HG02973 (cell line): ENCODE measurements around the gene DCBLD2.
"Not testable (repeated sequence)": the region's sequence is repeated elsewhere in the genome, so short reads cannot be mapped to it uniquely, and the experiment has no call there.

ENCODE experiments used
- ATAC-seq: cut with Tn5 transposase; IDR thresholded peaks from one replicate; pipeline ENCODE4 v1.9.1; 2021; ENCODE audit warnings: moderate library complexity; ENCODE audit not compliant: unreplicated experiment

Gene DCBLD2

GRCh38 chr3:98893740-98894139, 7.8 kb downstream of the DCBLD2 start:
- ATAC-seq: no peak

DNA sequence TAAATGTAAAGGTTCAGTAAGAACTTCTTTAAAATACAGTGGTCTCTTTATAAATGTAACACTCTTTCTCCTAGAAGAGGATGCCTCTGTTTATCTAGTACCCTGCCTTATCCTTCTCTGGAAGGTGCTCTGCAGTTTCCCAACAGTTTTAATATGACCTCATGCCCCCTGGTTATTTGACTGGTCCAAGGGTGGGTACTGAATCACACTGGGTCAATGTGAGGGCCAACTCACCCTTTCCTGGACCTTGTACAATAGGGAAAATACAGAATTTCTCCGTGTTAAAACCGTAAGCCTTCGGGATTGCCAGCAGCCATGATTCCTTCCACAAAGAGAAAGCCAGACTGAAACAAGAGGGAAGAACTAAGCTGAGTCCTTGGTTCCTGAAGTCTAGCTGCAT, 9.2 kb downstream of the DCBLD2 start:
- no peak for ATAC-seq

DNA sequence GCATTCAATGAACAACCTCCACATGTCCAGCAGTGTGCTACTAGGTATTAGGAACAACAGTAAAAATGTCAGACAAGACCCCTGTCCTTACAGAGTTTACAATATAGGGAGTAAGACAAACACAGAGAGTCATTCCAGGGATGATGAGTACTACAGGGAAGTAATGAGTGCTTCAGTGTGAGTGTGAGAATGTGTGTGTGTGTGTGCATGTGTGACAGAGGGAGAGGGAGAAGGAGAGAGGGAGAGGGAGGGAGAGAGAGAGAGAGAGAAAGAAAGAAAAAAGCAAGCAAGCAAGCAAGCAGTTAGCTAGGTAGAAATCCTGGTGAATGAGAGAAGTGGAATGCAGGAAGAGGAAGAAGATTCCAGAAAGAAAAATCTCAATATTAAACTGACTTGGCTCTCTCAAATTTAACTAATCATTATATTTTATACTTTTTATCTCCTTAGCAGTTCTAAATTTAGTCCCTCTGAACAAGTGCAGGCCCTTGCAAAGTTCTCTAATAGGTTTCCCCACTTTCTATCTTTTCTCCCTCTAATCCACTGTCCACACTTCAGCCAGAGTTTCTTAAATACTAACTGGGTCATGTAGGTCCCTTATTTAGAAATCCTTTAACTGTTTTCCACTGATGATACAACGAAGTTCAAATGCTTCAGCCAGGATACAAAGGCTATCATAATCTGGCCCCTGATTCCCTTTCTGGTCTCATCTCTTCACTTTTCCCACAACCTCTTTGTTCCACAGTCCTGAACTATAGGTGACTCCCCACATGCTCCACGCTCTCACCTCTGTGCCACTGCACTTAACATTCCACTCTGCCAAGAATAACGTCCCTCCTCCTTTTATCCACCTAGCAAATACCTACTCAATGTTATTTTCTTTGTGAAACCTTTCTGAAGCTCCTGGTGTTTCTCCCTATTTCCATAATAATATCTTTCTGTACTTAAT, 10.3 kb downstream of the DCBLD2 start:
- no peak for ATAC-seq

DNA sequence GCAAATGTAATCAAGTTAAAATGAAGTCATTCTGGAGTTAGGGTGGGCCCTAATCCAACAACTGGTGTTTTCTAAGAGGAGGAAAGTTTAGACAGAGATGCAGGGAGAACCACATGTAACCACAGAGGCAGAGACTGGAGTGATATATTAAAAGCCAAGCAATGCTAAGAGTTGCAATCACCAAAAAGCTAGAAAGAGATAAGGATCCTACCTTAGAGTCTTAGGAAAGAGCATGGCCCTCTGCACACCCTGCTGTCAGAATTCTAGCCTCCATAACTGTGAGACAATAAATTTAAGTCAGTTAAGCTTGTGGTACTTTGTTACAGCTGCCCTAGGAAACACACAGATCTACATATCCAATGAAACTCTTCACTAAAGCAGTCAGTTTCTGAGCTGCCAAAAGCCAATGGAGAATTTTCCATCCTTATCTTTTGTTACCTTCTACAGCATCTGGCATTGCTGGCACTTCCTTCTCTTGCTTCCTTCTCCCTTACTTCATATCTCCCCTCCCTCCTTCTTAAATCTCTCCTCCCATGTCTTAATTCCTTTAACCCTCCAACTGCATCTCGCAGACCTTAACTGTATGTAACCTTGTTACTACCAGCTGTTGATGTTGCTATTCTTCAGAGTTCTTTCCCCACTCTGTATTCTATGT, 11.2 kb downstream of the DCBLD2 start:
- ATAC-seq: no peak

- ATAC-seq: no peak
Measured at GRCh38 chr3:98887684-98888083, 13.8 kb downstream of the DCBLD2 start.

DNA sequence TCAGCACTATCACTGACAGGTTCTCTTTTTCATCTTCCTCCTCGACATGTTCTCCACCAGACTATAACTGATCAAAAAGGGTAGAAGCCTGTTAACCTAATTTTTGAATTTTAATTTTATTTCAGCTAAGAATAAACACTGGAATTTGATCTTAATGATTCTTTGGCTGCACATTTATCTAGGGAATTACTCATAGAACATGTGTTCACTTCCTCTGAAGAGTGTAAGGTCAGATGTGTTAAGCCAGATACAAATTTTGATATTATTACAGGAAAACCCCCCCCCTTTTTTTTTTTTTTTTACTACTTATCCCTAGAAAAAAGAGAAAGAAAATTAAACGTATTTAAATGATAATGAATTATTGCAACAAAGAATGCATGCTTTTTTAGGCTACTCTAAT, 15.0 kb downstream of the DCBLD2 start:
- ATAC-seq: no peak

- ATAC-seq: no peak
Measured at GRCh38 chr3:98885851-98886250, 15.6 kb downstream of the DCBLD2 start.

DNA sequence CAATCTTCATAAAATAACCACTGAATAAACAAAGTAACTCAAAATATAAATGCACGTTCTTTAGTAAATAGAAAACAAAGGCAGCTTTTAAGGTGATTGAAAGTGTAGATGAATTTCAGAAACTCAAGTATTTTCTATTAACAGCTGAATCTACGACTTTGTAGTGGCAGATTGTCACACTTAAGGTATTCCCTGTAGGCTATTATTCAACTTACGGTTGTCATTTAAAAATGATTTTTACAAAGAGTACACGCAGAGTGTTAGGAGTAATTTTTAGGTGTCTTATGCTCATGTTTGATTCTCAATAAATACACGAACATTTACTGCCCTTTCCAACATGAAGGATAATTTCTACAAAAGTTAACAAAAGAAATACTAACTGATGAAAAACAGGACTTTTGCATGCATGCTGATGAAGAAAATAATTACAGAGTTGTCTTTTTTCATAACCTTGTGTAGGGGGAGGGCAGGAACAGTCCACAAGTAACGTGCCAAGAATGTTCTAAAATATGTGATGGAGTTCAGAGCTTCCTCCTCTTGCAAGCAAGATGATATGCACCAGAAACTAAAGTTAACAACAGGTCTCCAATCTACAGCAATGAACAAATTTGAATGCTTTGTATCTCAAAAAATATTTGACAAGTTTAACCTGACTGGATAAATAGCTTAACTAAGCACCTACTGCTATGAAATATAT, 16.7 kb downstream of the DCBLD2 start:
- ATAC-seq: no peak

- not testable (repeated sequence) for ATAC-seq
Measured at GRCh38 chr3:98882614-98883333, 18.7 kb downstream of the DCBLD2 start.

GRCh38 chr3:98877132-98877531, 24.4 kb downstream of the DCBLD2 start:
- no peak for ATAC-seq

- ATAC-seq: no peak
Measured at GRCh38 chr3:98875535-98875934, 26.0 kb downstream of the DCBLD2 start.

GRCh38 chr3:98874602-98875249, 26.8 kb downstream of the DCBLD2 start:
- no peak for ATAC-seq

- ATAC-seq: no peak
Measured at GRCh38 chr3:98869391-98869790, 32.1 kb downstream of the DCBLD2 start.

- ATAC-seq: not testable (repeated sequence)
Measured at GRCh38 chr3:98857971-98858370, 43.5 kb downstream of the DCBLD2 start.

DNA sequence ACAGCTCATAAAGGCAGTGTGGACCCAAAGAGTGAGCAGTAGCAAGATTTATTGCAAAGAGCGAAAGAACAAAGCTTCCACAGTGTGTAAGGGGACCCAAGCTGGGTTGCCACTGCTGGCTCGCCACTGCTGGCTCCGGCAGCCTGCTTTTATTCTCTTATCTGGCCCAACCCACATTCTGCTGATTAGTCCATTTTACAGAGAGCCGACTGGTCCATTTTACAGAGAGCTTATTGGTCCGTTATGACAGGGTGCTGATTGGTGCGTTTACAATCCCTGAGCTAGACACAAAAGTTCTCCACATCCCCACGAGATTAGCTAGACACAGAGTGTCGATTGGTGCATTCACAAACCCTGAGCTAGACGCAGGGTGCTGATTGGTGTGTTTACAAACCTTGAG, 44.2 kb downstream of the DCBLD2 start:
- ATAC-seq: not testable (repeated sequence)

- no peak for ATAC-seq
Measured at GRCh38 chr3:98856724-98857123, 44.8 kb downstream of the DCBLD2 start.

- ATAC-seq: no peak
Measured at GRCh38 chr3:98855806-98856400, 45.6 kb downstream of the DCBLD2 start.

DNA sequence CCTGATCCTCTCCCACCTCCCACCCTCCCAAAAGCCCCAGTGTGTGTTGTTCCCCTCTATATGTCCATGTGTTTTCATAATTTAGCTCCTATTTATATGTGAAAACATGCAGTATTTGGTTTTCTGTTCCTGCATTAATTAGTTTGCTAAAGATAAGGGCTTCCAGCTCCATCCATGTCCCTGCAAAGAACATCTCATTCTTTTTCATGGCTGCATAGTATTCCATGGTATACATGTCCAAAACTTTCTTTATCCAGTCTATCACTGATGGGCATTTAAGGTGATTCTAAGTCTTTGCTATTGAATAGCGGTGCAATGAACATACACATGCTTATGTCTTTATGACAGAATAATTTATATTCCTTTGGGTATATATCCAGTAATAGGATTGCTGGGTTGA, 53.4 kb downstream of the DCBLD2 start:
- no peak for ATAC-seq

- no peak for ATAC-seq
Measured at GRCh38 chr3:98846101-98846500, 55.4 kb downstream of the DCBLD2 start.
